ENCODE data around the gene NAV2. TPM values are rescaled to one million over a fixed set of nuclear protein-coding genes. Genes with fewer than 3 reads are reported as not detected.

NAV2 gene
- total RNA-seq, 3 donors from 2014 or later, result 21.9 to 65.9 (median 30.9) TPM

GRCh38 chr11:19966927-19967326 is 254.3 kb downstream of the NAV2 start:
- H3K36me3 ChIP-seq (ENCODE audit: low read depth), result no peaks in the 10 kb centered on the region
- H3K4me3 ChIP-seq, result no peak overlapping the region
- no peak for TF ChIP-seq CTCF (IDR thresholded peaks at IDR 0.05)
- H3K4me1 ChIP-seq (ENCODE audit: low read depth), result no peaks in the 10 kb centered on the region
- intact Hi-C loops (cut with DNase I, micrococcal nuclease), result no loop called here
- H3K9me3 ChIP-seq, result no peaks in the 10 kb centered on the region
- ATAC-seq (no peak), DNase-seq (no peak)

- ATAC-seq (no peak), DNase-seq (no peak)
- no peak for TF ChIP-seq CTCF (IDR thresholded peaks at IDR 0.05)
- intact Hi-C loops (cut with DNase I, micrococcal nuclease), result no loop called here
- H3K9me3 ChIP-seq, result no peaks in the 10 kb centered on the region
- H3K36me3 ChIP-seq (ENCODE audit: low read depth), result no peaks in the 10 kb centered on the region
- no peaks in the 10 kb centered on the region for H3K4me1 ChIP-seq (ENCODE audit: low read depth)
- H3K4me3 ChIP-seq, result no peak overlapping the region
Measured at GRCh38 chr11:19967787-19968186, 255.2 kb downstream of the NAV2 start.

GRCh38 chr11:19968860-19969259 is 256.2 kb downstream of the NAV2 start:
- intact Hi-C loops (cut with DNase I, micrococcal nuclease), result no loop called here

GRCh38 chr11:19970944-19971343 is 258.3 kb downstream of the NAV2 start:
- intact Hi-C loops (cut with DNase I, micrococcal nuclease), result no loop called here
- Histone ChIP-seq H3K36me3 (ENCODE audit: low read depth) (no peaks in the 10 kb centered on the region), H3K9me3 (no peaks in the 10 kb centered on the region), H3K4me3 (no peak overlapping the region), H3K4me1 (ENCODE audit: low read depth) (no peaks in the 10 kb centered on the region)
- no peak for TF ChIP-seq CTCF (IDR thresholded peaks at IDR 0.05)
- DNase-seq (no peak), ATAC-seq (no peak)

More at GRCh38 chr11:19968860-19969259, 256.2 kb downstream of the NAV2 start:
- Histone ChIP-seq H3K9me3 (no peaks in the 10 kb centered on the region), H3K4me1 (ENCODE audit: low read depth) (no peaks in the 10 kb centered on the region), H3K36me3 (ENCODE audit: low read depth) (no peaks in the 10 kb centered on the region), H3K4me3 (no peak overlapping the region)
- ATAC-seq (no peak), DNase-seq (no peak)
- no peak for TF ChIP-seq CTCF (IDR thresholded peaks at IDR 0.05)

- no peak for TF ChIP-seq CTCF (IDR thresholded peaks at IDR 0.05)
- Histone ChIP-seq H3K36me3 (ENCODE audit: low read depth) (no peaks in the 10 kb centered on the region), H3K4me3 (no peak overlapping the region), H3K9me3 (no peaks in the 10 kb centered on the region), H3K4me1 (ENCODE audit: low read depth) (no peaks in the 10 kb centered on the region)
- intact Hi-C loops (cut with DNase I, micrococcal nuclease), result no loop called here
- DNase-seq (no peak), ATAC-seq (no peak)
Measured at GRCh38 chr11:19972091-19972490, 259.5 kb downstream of the NAV2 start.

GRCh38 chr11:19972651-19973050 is 260.0 kb downstream of the NAV2 start:
- no peak for TF ChIP-seq CTCF (IDR thresholded peaks at IDR 0.05)
- H3K36me3 ChIP-seq (ENCODE audit: low read depth), result no peaks in the 10 kb centered on the region
- no peaks in the 10 kb centered on the region for H3K9me3 ChIP-seq
- H3K4me3 ChIP-seq, result no peak overlapping the region
- ATAC-seq, result peak; percentile 33
- intact Hi-C loops (cut with DNase I, micrococcal nuclease), result no loop called here
- DNase-seq, result no peak
- H3K4me1 ChIP-seq (ENCODE audit: low read depth), result no peaks in the 10 kb centered on the region

Data from mucosa of descending colon (tissue), 3 donors.